BLaER1 (cell line): ENCODE results near the gene BUD31.
A peak's percentile ranks its signal among the peaks of the same experiment; 100 is the strongest.

Source experiments
- H3K27ac ChIP-seq: shearing (Covaris generic); formaldehyde crosslinking; 2 replicates; pipeline ENCODE4 v1.8.1; 2022
- H3K27me3 ChIP-seq: shearing (Covaris generic); formaldehyde crosslinking; 2 replicates; pipeline ENCODE4 v1.8.1; 2022
- H3K36me3 ChIP-seq: shearing (Covaris generic); formaldehyde crosslinking; 2 replicates; pipeline ENCODE4 v1.8.1; 2022
- H3K4me1 ChIP-seq: shearing (Covaris generic); formaldehyde crosslinking; 2 replicates; pipeline ENCODE4 v1.8.1; 2022
- H3K4me2 ChIP-seq: shearing (Covaris generic); formaldehyde crosslinking; 2 replicates; pipeline ENCODE4 v1.8.1; 2022
- H3K4me3 ChIP-seq: shearing (Covaris generic); formaldehyde crosslinking; 2 replicates; pipeline ENCODE4 v1.8.1; 2022
- H3K9ac ChIP-seq: shearing (Covaris generic); formaldehyde crosslinking; 2 replicates; pipeline ENCODE4 v1.8.1; 2022
- H3K9me3 ChIP-seq: shearing (Covaris generic); formaldehyde crosslinking; 2 replicates; pipeline ENCODE4 v1.8.1; 2022
- H4K20me1 ChIP-seq: shearing (Covaris generic); formaldehyde crosslinking; 2 replicates; pipeline ENCODE4 v1.8.1; 2022
- Cebpa-rat ChIP-seq: shearing (Covaris generic); IDR thresholded peaks from 2 replicates; pipeline ENCODE4 v1.8.1; 2022

BUD31 gene

DNA sequence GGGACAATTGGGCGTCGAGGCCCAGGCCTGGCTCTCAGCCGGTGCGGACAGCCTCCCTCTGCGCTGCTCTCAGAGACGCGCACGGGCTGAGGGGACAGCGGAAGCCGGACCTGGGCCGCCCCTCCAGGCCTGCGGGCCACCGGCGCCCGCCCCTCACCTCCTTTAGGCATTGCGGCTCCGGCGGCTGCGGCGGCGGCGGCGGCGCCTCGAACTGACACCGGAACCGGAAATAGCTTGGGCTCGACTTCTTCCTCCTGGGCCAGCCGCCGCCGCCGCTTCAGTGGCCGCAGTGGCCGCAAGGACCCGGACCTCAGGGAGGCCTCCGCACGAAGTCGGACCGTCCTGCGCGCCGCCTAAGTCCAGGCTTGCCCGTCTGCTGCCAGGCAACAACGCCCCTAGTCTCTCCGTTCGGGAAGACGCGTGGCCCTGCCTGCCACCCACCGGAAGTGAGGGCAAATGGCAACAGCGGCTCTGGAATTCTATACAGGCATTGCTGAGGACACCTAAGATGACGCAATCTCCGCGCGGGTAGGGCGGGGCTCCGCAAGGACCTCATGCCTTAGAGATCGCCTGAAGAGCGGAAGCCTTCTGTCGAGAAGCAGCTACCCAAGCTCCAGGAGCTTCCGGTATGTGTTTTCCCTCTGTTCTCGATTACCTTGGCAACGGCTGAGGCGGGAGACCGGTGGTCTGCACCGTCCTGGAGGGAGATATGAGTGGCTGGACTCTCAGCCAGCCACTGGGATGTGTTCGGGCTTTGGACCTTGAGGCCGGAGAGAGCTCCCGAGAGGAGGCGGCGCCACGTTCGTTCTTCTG, at the start of gene BUD31, which contains the start of gene PDAP1:
Gene BUD31, plus strand, starts transcription at position 591 of the 813 bp plus-strand sequence. CDS start 2,124 bp downstream, outside the sequence.
Gene PDAP1, minus strand, starts transcription at position 219 of the 813 bp plus-strand sequence. Its CDS starts 49 bp downstream, at position 170.
- TF ChIP-seq Cebpa-rat = peak; percentile 100
- H3K4me1 ChIP-seq = peaks cover 36% of the 10 kb centered on the region
- peak within 1 kb of the TSS; percentile 93 for H3K4me3 ChIP-seq
- peak within 1 kb of the TSS; percentile 97 for H3K9ac ChIP-seq
- H4K20me1 ChIP-seq = peaks cover 70% of the 10 kb centered on the region
- H3K9me3 ChIP-seq = no peaks in the 10 kb centered on the region
- H3K4me2 ChIP-seq = peak within 1 kb of the TSS; percentile 91
- H3K27ac ChIP-seq = peak within 1 kb of the TSS; percentile 98
- peaks cover 62% of the 10 kb centered on the region for H3K36me3 ChIP-seq
- H3K27me3 ChIP-seq = no peaks in the 10 kb centered on the region

GRCh38 chr7:99359465-99360154, 49.2 kb upstream of the BUD31 start:
- Histone ChIP-seq H4K20me1 (peaks cover 17% of the 10 kb centered on the region; the same call in 1 of the 2 replicates), H3K36me3 (peaks cover 100% of the 10 kb centered on the region), H3K4me2 (no peak overlapping the region), H3K4me3 (no peak overlapping the region), H3K4me1 (peaks cover 10% of the 10 kb centered on the region; the same call in 1 of the 2 replicates), H3K27me3 (no peaks in the 10 kb centered on the region), H3K27ac (no peak overlapping the region), H3K9me3 (no peaks in the 10 kb centered on the region), H3K9ac (0 out of 2 replicates have a peak overlapping the region, but pooled peaks have one; percentile 17)
- no peak for TF ChIP-seq Cebpa-rat

DNA sequence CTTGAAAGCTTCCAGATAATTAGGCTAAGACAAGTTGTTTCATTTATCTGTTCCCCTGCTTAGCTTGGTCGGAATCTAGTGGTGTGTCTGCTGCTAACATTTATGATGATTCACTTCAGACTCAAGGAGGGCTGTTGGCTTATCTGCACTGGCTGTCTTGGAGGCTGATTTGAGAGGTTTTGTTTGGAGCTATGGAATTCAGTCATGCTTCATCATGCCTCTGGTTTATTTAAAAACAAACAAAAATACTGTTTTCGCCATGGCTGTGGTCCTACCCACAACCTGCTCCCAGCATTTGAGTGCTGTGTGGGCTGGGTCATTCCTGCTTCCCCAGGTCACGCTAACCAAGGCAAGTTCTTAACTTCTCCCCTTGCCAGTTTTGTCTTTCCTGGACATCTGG, 46.0 kb upstream of the BUD31 start:
- no peak overlapping the region for H3K9ac ChIP-seq
- peaks cover 22% of the 10 kb centered on the region; the same call in 1 of the 2 replicates for H4K20me1 ChIP-seq
- no peaks in the 10 kb centered on the region for H3K9me3 ChIP-seq
- no peak overlapping the region for H3K4me2 ChIP-seq
- no peaks in the 10 kb centered on the region for H3K27me3 ChIP-seq
- peaks cover 100% of the 10 kb centered on the region for H3K36me3 ChIP-seq
- no peak overlapping the region for H3K4me3 ChIP-seq
- H3K4me1 ChIP-seq = peaks cover 10% of the 10 kb centered on the region; the same call in 1 of the 2 replicates
- no peak for TF ChIP-seq Cebpa-rat
- no peak overlapping the region for H3K27ac ChIP-seq

GRCh38 chr7:99363286-99363685, 45.5 kb upstream of the BUD31 start:
- H3K4me1 ChIP-seq = peaks cover 10% of the 10 kb centered on the region; the same call in 1 of the 2 replicates
- no peak overlapping the region for H3K27ac ChIP-seq
- H3K4me3 ChIP-seq = no peak overlapping the region
- H3K9me3 ChIP-seq = no peaks in the 10 kb centered on the region
- peaks cover 22% of the 10 kb centered on the region; the same call in 1 of the 2 replicates for H4K20me1 ChIP-seq
- H3K36me3 ChIP-seq = peaks cover 96% of the 10 kb centered on the region
- H3K9ac ChIP-seq = no peak overlapping the region
- TF ChIP-seq Cebpa-rat = no peak
- no peak overlapping the region for H3K4me2 ChIP-seq
- no peaks in the 10 kb centered on the region for H3K27me3 ChIP-seq

DNA sequence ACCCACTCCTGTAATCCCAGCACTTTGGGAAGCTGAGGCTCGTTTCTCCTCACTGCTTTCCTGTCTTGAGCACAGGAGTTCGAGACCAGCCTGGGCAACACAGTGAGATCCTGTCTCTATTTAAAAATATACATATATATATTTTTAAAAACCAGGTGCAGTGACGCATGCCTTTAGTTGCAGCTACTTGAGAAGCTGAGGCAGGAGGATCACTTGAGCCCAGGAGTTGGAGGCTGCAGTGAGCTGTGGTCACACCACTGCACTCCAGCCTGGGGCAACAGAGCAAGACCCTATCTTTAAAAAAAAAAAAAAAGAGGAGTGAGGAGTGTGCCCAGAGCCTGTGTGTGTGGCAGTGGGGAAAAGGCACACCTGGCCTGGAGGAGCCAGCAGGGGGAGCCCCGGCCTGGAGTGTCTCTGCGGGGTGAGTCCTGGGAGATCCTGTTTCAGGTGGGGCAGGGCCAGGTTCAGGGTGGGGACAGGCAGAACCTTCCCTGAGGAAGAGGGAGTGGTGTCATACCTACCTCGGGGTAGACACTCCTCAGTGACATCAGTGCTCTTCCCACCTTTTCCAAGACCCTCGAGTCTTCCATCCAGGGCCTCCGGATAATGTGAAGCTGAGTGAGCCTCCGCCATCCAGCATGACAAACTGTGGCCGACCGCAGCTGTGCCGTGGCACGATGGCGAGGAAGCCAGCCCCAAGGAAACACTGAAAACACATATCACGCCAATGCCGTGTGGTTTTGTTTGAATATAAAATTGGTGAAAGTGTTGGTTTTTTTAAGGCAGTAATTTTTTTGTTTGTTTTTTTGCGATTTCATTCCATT, 43.2 kb upstream of the BUD31 start:
- Histone ChIP-seq H3K36me3 (peaks cover 88% of the 10 kb centered on the region), H3K27ac (no peak overlapping the region), H3K4me3 (no peak overlapping the region), H4K20me1 (peaks cover 19% of the 10 kb centered on the region; the same call in 1 of the 2 replicates), H3K27me3 (no peaks in the 10 kb centered on the region), H3K4me1 (peaks cover 6% of the 10 kb centered on the region; the same call in 1 of the 2 replicates), H3K9ac (no peak overlapping the region), H3K4me2 (no peak overlapping the region), H3K9me3 (no peaks in the 10 kb centered on the region)
- no peak for TF ChIP-seq Cebpa-rat

DNA sequence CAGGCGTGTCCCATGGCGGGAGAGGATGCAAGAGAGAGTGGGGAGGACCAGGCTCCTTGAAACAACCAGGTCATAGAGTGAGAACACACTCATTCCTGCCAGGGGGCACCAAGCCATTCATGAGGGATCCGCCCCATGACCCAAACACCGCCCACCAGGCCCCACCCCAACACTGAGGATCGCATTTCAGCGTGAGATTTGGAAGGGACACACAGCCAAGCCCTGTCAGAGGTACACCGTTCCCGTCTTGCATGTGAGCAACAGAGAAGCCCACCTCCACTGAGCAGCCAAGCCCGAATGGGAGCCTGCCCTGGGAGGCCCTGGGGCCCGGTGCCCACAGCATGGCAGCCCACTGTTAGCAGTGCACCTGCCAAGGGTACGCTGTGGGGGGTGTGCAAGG, 42.1 kb upstream of the BUD31 start:
- H4K20me1 ChIP-seq = 0 out of 2 replicates have a peak, but pooled peaks cover 8% of the 10 kb centered on the region
- H3K4me1 ChIP-seq = no peaks in the 10 kb centered on the region
- no peaks in the 10 kb centered on the region for H3K27me3 ChIP-seq
- no peak for TF ChIP-seq Cebpa-rat
- no peak overlapping the region for H3K4me3 ChIP-seq
- no peak overlapping the region for H3K4me2 ChIP-seq
- no peaks in the 10 kb centered on the region for H3K9me3 ChIP-seq
- no peak overlapping the region for H3K27ac ChIP-seq
- H3K36me3 ChIP-seq = peaks cover 77% of the 10 kb centered on the region
- H3K9ac ChIP-seq = no peak overlapping the region

DNA sequence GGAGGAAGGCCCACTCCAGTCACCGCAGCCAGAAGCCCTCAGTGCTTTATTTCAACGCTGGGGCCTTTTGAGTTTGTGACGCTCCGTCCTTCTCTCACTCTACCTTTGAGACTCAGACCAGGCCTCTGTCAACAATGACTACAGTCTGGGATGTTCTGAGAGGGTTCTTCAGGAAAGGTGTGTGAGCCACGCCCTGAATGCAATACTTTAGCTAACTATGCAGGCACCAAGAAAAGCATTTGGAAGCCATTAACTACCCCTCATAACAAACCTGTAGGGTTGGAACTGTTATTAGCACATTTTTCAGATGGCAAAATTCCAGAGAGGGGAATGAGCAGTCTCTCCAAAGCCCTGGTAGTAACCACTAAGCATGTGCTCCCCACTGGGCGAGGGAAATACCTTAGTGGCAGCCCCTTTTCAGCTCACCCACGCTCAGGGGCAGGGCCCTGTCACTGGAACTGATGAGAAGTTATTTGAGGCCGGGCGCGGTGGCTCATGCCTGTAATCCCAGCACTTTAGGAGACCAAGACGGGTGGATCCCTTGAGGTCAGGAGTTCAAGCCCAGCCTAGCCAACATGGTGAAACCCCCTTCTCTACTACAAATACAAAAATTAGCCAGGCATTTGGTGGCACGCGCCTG, 39.9 kb upstream of the BUD31 start:
- Histone ChIP-seq H3K36me3 (peaks cover 55% of the 10 kb centered on the region), H4K20me1 (0 out of 2 replicates have a peak, but pooled peaks cover 5% of the 10 kb centered on the region), H3K27me3 (no peaks in the 10 kb centered on the region), H3K9ac (no peak overlapping the region), H3K4me3 (no peak overlapping the region), H3K9me3 (no peaks in the 10 kb centered on the region), H3K4me2 (no peak overlapping the region), H3K4me1 (peaks cover 2% of the 10 kb centered on the region; the same call in 1 of the 2 replicates), H3K27ac (no peak overlapping the region)
- TF ChIP-seq Cebpa-rat = no peak

- no peak for TF ChIP-seq Cebpa-rat
- no peak overlapping the region for H3K27ac ChIP-seq
- no peaks in the 10 kb centered on the region for H3K27me3 ChIP-seq
- H3K9ac ChIP-seq = no peak overlapping the region
- peaks cover 4% of the 10 kb centered on the region; the same call in 1 of the 2 replicates for H3K4me1 ChIP-seq
- H3K4me3 ChIP-seq = no peak overlapping the region
- peaks cover 45% of the 10 kb centered on the region for H3K36me3 ChIP-seq
- 0 out of 2 replicates have a peak, but pooled peaks cover 3% of the 10 kb centered on the region for H4K20me1 ChIP-seq
- H3K9me3 ChIP-seq = no peaks in the 10 kb centered on the region
- no peak overlapping the region for H3K4me2 ChIP-seq
Measured at GRCh38 chr7:99369767-99370391, 38.9 kb upstream of the BUD31 start.
